Activated T-cell treated with anti-CD3 and anti-CD28 coated beads, Interleukin-2, amount 50 U/mL, for 1 hour (primary cell): Measurements from ENCODE around the gene NDUFA8.
A peak's percentile ranks its signal among the peaks of the same experiment; 100 is the strongest.

ENCODE experiments used
- DNase-seq: peaks from one replicate; pipeline ENCODE4 v3.0.0-alpha.2; 2020

NDUFA8 gene

DNA sequence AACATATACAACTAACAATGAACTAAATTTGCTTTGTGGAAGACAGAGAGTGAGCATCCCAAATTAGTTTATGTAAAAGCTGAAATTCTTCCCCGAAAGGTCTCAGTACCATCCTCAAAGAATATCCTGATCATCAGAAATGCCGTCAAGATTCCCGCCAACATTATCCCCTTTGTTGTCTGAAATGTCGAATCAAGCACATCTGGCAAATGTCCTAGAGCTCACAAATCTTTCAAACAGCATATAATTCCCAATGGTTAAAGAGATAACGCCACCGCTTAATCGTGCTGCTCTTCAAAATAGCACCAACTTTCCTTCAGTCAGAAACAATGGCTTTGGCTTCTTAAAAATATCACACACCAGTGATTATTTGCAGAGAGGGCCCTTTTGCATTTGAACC, 23.9 kb upstream of the NDUFA8 start:
- DNase-seq, result no peak

DNA sequence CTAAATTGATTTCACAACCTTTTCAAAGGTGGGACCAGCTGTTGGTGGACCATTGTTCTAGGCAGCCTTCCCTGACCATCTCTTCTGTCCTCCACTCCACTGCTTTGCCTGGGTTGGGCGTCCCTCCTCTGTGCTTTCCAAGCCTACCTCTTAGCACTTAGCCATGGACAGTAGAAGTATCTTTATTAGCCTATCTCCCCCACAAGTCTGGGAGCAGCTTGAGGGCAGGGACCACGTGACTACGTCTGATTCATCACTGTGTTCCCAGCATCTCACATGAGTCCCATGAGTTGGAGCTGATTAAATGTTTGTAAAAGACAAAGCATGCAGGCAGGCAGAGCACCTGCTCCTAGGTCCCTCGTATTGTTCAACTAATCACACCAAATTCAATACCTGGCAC, 21.1 kb upstream of the NDUFA8 start:
- no peak for DNase-seq

DNA sequence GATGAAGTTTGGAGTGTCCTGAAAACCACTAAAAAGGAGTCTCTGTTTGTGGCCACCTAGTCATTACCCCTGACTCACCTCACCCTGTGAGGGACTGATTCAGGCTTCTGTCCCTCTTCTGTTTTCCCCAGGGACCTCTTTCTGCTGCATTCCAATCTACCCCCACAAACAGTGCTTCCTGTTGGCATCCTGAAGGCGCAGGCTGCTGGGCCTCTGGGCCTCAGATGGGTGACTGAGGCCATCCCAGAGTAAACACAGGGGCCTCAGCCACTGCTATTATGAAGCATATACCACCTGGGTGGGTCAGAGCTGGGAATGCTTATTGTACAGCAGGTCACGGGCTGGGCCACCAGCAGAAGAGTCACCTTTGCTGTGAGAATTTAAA, 20.1 kb upstream of the NDUFA8 start:
- DNase-seq, result no peak

DNA sequence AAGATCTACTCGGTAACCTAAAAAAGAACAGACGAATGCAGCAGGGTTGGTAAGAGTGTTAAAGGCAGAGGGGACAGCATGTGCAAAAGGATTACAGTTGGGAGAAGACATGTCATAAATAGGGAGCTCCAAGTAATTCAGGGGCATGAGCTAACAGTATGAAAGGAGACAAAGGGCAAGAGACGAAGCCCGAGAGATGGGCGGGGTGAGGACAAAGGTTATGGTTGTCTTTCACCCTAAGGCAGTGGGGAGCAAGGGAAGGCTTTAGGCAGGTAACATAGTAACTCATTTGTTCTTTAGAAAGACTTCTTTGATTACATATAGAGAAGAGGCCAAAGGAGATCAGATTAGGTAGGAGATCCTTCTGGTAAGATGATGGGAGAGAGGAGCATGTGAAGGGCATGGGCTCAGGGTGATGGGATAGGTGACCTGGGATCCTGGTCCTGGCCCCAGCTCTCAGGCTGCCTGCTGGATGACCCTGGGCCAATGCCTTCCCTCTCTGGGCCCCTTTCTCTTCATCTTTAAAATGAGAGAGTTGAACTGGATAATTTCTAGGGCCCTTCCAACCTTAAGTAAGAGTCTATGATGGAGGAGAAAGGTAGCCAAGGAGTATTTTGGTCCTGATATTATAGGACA, 19.6 kb upstream of the NDUFA8 start:
- DNase-seq, result no peak

DNA sequence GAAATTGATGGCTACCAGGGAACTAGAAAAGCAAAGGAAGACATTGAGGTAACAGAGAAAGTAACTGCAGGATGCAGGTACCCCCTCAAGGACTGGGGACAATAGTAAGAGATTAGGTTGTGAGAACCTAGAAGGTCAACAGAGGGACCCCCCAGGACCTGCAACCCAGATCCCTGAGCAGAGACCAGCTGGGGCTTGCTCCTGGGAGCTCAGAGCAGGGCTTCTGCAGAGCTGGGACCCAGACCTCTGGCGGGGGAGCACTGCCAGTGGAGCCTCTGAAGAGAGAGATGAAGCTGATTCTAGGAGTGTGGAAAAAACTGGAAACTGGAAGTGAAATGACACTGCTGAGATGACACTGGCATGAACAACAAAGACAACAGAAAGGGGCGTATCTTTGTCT, 17.3 kb upstream of the NDUFA8 start:
- no peak for DNase-seq

DNA sequence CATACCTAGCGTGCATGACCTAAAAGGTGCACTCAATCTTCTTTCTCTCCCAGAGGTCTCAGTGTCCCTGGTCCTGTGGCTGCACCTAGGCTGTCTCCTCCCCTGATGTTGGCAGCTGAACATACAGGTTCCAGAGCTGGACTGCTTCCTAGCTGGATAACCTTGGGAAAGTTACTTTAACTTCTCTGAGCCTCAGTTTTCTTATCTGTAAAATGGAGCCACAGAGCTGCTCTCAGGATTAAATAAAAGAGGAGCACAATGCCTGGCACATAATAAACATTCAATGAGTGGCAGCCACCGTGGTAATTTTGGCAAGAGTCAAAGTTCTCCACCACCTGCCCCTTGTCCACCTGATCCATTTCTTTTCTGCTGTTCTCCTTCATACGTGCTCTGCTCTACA, 14.1 kb upstream of the NDUFA8 start:
- DNase-seq, result no peak

DNA sequence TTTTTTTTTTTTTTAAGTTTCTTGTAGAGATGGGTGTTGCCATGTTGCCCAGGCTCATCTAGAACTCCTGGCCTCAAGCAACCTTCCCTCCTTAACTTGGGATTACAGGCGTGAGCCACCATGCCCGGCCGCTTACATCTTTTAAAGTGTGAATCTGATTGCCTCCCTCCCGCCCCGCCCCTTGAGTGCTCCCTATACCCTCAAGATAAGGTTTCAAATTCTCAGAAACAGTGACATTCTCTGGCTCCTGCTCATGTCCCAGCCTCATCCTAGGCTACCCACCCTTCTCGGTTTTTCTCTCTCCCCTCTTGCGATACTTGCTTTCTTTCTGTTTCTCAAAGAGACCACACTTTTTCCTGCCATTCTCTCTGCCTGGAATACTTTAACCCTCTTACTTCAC, 12.6 kb upstream of the NDUFA8 start:
- no peak for DNase-seq

DNA sequence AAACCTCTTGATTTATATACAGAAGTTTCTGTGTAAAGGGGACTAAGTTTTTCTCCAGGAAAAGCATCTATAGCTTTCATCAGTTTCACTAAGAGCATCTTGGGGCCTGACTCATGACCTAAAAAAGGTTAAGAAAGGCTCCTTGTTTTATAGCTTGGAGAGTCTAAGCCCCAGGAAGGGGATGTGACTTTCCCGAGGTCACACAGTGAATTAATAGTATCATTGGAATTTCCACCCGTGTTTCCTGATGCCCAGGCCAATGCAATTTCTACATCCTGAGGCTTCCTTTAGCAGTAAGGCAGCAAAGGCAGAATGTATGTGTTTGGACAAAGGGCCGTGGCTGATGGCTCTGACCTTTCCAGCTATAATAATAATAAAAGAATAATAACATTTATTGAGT, 8.8 kb upstream of the NDUFA8 start:
- DNase-seq, result no peak

DNA sequence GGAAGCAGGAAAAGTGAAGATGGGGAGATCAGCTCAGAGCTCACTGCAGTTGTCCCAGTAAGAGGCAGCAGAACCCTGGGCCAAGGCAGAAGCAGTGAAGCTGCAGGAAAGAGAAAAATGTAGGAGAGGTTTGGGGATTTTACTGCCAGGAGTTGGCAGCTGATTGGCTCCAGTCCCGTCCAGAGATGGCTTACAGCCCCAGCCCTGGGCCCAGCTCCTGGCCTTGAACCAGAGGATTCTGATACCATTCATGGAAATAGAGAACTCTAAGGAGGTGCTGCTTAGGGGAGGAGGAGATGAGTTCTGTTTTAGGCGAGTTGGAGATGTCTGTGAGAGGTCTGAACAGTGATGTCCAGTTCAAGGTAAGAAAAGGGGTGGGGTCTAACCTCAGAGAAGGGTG, 4.7 kb upstream of the NDUFA8 start:
- no peak for DNase-seq

DNA sequence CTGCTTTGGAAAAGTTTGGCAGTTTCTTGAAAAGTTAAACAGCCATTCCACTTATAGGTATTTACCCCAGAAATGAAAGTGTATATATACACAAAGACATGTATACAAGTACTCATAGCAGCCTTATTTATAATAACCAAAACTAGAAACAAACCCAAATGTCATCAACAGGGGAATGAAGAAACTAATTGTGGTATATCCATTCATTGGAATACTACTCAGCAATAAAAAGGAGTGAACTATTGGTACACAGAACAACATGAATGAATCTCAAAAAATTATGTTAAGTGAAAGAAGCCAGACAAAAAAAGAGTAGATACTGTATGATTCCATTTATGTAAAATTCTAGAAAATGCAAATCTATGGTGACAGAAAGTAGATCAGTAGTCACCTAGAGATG, 2.8 kb upstream of the NDUFA8 start:
- no peak for DNase-seq

DNA sequence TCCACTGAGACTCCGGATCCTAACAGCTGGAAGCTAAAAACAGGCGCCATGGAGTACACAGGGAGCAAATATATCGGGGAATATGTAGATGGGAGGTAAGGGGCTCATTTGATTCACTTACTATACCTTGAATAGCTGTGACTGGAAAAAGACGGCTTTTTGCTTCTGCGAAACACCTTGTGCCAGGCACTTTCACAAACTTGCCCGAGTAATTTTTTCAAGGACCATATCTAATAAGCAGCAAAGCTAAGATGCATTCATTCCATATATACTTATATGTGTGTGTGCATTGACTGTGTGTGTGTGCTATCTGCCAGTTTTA, 307 bp upstream of the NDUFA8 start:
- DNase-seq, result no peak

DNA sequence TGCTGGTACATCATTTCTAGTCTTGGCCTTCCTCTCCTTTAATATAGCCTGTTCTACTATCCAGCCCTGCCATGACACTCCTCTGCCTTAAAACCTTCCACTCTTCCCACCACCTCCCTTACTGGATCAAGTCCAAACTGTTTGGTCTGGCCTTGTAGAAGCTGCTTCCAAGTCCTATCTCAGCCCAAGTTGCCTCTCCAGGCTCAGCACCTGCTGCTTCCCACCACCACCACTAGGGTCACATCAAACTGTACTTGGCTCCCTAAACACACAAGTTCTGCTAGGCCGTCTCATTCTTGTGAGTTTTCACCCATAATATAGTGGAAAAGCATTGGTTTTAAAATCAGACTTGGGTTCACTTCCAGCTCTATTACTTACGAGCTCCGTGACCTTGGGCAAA, 1.4 kb downstream of the NDUFA8 start:
- peak; percentile 24 for DNase-seq

DNA sequence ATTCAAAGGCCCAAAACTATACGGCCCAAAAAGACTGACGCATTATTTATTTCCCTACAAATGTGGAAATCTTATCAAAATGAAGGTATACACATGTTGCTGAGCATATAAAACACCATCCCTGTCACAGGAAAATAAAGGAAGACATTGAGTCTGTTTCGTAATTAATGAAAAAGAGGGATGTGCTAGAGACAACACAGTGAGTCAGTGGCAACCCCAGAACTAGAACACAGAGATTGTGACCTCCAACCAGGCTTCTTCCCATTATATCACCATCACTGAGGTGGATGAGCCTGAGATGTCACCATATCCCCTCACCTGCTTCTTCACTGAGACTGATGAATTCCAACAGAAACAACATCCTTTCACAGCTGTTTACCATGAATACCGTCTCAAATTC, 3.8 kb downstream of the NDUFA8 start:
- DNase-seq, result no peak

DNA sequence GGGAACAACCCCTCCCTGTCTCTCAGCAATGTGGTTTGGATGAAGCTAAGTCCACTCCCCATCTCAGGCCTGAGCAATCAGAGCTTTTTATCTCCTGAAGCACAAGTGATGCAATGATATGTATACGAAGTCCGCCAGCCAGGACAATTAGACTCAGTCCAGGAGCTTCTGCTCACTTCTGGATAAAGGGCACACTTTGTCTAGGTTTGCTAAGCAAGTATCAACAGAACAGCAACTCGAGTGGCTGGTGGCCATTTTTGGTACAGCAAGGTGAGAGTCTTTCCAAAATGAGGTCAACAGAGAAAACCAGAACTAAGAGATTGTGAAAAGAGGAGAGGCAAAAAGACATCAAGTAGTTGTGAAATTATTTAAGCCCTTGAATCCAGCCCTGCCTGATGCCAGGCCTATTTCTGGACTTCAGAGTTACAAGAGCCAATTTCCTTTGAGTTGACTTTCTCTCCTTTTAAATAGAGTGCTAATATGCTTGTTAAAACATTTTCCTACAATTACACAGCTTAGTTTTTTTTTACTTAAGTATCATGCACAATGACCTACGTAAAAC, 8.2 kb downstream of the NDUFA8 start:
- DNase-seq, result no peak

DNA sequence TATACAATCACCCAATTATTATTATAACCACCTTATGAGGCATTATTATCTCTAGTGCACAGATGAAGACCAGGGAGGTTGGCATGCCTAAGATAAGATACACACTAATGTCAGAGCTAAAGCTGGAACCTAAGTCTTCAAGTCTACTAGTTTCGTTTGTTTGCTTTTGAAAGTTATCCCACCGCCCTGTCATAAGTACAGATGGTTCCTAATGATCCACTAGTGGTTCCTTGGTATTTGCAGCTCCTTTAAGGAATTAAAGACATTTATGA, 14.1 kb downstream of the NDUFA8 start:
- DNase-seq, result no peak

DNA sequence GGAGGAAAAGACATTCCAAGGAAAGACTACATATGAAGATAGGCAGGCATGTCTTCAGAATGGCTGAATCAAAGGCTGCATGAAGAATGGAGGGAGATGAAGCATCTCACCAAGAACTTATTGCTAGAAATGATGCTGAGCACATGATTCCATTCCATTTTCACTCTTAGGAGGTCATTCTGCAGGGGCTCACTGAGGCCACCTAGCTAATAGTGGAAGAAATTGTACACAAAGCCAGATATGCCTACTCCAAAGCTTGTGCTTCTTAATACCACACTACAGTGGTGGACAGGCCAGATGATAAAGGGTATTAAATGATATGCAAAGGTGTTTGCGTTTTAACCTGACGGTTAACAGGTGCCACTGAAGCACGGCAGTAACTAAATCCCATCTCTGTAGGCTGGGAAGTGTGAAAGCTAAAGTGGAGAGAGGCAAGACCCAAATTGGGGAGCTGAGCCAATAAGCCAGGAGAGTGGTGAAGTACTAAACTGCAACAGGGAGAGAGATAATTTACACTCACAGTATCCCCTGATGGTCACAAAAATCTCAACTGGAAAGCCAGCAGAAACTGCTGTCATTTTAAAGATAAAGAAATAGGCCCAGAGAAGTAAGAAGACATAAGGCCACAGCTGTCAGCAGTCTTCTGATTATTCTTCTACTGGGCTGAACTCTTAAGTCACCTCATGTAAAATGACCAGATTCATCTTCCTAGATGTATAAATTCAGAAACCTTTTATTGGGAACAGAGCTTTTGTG, 14.6 kb downstream of the NDUFA8 start:
- no peak for DNase-seq

DNA sequence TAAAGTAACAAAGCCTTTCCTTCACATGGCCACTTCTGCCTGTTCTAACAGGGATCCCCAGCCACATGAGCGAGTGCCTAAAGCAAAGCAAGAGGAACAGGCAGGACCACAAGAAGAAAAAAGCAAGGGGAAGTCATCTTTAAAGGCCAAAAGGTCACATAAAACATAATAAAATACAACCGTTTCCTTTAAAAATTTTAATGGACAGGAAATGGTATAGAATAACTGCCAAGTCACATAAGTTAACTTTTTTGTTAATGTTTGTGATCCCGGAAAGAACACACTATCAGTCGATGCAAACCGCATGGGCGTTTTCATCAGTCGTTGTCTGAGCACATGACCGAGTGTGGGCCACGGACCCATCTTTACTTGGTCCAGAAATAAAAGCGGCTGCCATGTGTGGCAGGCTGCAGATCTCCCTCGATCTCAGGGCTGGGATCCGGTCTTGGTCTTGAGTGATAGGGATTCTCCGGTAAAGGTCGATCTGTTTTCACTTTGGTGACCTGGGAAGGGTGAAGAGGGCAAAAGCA, 15.6 kb downstream of the NDUFA8 start:
- DNase-seq, result no peak

DNA sequence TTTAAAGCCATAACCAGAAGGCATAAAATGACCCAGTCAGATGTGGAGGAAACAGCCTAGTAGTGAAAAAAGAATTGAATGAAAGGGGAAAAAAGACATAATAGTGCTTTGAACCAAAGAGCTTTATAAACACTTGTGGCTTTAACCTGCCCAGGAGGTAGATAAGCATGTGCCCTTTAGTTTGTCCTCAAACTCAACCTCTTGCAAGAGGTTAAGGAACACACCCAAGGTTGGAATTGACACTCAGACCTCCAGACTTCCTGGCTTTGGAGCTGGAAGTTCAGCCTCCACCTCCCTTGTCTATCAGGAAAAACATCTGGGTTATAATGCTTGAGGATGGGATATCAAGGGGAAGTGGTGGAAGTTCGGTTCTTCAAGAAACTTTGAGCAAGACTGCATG, 16.3 kb downstream of the NDUFA8 start:
- DNase-seq, result no peak

DNA sequence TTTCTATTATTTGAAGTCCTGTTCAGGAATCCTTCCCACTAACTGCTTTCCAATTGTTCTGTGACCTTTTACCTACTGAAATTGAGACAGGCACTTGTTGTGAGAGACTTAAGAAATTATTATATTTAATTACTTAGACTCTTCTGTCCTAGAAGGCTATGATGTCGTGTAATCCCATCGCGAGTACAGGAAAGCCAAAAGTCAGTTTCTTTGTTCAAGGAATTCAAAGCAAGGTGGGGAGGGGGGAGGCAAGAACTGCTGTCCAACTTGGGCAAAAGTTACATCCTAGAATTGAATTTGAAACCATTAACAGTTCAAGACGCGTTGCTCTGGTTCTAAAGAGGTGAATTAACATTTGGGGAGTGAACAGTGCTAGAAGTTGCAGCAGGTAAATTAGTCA, 17.9 kb downstream of the NDUFA8 start:
- no peak for DNase-seq

DNA sequence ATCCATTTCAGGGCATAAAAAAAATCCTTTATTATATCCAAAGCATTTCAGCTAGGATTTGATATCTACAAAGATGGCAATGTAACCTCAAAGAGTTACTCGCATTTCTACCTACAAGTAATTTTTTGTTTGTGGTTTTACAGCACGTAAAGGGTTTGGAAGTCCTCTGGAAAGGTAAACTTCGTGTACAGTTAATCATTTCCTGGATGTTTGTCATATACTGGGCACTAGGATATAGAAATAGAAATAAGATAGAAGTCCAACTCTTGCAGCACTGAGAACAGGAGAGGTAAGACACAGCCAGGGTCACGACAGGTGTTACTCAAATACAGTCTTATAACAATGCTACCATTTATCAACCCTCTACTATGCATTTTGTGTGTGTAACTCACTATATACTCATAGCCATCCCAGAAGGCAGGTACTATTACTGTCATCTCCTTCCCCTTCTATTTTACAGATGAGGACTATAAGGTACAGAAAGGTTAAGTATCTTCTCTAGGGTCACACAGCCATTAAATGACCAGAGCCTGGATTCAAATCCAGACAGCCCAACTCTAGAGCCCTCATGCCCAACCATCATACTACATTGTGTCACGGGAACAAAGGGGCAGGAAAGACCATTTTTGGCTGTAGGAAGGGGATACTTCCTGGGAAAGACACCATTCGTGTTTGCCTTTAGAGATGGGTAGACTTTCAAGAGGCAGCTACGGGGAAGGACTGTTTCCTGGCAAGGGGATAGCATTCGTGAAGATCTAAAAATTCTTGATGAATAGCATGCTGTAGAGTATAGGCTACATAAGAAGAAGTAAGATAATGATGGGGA, 19.0 kb downstream of the NDUFA8 start:
- DNase-seq, result no peak

DNA sequence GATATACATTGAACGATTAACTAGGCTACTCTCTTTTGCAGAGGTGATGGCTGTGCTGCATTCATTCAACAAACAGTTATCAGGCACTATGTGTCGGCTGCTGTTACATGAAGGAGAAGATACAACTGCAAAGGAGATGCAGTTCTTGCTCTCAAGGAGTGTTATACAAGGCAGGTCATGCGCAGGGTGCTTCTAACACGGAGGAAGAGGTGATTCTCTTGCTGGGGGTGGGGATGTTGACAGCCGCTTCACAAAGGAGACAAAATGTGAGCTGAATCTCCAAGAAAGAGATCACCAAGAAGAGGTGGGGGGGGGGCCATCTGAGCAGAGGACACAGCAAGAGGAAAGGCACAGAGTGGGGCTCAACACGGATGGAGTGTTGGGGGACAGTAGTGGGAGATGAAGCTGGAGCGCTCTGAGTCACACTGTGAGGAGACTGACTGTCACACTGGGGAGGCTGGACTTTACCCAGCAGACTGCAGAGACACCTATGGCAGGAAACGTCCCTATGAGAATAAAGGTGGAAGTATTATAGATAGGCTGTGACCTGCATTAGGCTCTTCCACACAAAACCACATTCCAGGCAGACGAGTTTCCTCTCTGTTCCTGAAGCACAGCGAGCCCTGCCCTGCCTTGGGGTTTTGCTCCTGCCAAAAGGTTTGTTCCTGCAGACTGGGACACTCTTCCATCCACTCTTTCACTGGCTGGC, 20.9 kb downstream of the NDUFA8 start:
- DNase-seq, result no peak

DNA sequence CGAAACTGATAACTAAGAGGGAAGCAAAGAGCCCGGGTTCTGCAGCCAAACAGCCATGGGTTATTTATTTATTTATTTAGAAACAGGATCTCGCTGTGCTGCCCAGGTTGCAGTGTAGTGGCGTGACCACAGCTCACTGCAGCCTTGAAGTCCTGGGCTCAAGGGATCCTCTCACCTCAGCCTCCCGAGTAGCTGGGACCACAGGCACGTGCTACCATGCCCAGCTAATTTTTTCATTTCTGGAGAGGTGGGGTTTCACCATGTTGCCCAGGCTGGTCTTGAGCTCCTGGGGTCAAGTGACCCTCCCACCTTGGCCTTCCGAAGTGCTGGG, 24.1 kb downstream of the NDUFA8 start:
- no peak for DNase-seq

DNA sequence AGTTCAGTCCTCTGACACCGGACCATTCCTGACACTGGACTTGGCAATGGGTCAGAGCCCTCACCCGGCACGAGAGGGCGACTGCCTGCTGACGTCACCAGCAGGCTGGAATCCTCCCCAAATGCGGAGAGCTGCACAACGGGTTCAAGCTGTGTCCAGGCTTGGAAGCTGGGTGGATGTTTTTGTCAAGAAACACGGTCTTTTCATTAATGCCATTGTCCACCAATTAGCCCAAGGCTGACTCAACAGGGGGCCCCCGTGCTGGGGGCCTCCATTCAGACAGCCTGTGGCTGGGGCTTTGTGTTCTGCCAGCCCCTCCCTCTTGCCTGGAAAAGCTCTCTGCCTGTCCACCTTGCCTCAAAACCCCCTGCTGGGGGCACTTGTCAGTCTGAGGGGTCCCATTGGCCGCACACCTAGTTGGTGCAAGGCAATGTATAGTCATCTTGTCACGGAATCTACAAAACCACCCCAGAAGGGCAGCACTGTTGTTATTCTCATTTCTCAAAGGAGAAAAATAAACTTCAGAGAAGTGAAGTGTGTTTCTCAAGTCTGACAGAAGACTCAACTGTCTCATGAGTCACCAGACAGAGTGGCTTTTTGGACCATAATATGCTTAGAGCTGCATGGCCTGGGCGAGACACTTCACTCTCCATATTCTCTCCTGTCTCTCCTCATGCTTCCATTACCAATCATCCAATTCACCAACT, 24.6 kb downstream of the NDUFA8 start:
- DNase-seq, result no peak
